Astrocyte (in vitro differentiated cells and primary cell): ENCODE data around the gene GGACT.

ENCODE experiments used
- EZH2 ChIP-seq: IDR thresholded peaks from 2 replicates; pipeline ENCODE4 v1.6.1; 2012; ENCODE audit warnings: mild to moderate bottlenecking, low read length, inconsistent platforms; ENCODE audit not compliant: insufficient read depth
- TF ChIP-seq, protein P1 (sequence below): IDR thresholded peaks from 2 replicates; pipeline ENCODE4 v1.5.1; 2011; ENCODE audit warnings: low read depth, mild to moderate bottlenecking, inconsistent platforms, low read length, moderate library complexity; ENCODE audit not compliant: insufficient read depth

DNA sequence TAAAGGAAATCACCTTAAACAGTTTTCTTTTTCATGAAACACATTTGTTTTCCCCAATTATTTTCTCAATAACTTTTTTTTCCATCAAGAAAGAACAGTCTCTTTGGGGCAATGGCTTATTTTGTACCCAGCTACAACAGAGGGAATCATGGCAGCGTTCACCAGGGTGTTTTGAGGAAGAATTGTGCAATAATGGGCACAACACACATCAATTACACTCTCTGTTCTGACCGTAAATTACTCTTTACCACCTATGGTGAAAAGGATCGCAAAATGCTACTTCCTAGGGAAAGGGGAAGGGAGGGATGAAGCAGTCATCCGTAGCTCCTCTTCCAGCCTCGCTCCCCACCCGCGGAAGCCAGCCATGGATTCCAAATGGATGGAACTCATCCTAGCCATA lies 47.4 kb upstream of the GGACT start:
- TF ChIP-seq EZH2: no peak
- TF ChIP-seq, protein P1, sequence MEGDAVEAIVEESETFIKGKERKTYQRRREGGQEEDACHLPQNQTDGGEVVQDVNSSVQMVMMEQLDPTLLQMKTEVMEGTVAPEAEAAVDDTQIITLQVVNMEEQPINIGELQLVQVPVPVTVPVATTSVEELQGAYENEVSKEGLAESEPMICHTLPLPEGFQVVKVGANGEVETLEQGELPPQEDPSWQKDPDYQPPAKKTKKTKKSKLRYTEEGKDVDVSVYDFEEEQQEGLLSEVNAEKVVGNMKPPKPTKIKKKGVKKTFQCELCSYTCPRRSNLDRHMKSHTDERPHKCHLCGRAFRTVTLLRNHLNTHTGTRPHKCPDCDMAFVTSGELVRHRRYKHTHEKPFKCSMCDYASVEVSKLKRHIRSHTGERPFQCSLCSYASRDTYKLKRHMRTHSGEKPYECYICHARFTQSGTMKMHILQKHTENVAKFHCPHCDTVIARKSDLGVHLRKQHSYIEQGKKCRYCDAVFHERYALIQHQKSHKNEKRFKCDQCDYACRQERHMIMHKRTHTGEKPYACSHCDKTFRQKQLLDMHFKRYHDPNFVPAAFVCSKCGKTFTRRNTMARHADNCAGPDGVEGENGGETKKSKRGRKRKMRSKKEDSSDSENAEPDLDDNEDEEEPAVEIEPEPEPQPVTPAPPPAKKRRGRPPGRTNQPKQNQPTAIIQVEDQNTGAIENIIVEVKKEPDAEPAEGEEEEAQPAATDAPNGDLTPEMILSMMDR: no peak
